H4 (cell line): ENCODE measurements around the gene F2. TPM values are rescaled to one million over a fixed set of nuclear protein-coding genes. Genes with fewer than 3 reads are reported as not detected.
"Not testable (repeated sequence)": the region's sequence is repeated elsewhere in the genome, so short reads cannot be mapped to it uniquely, and the experiment has no call there.

ENCODE experiments used
- DNase-seq: peaks from one replicate; pipeline ENCODE4 v3.0.0-alpha.2; 2015; ENCODE audit warnings: low spot score
- total RNA-seq: library from RNA; depleted of rRNA; stranded (reverse); fragments of >200 nt; shearing (Covaris generic); gene quantifications from 2 replicates; pipeline ENCODE4 v1.2.3, GENCODE V29; 2014; rRNA removed

The F2 gene
- total RNA-seq, result 0.23 TPM in 1 of 2 replicates, not detected in the other

DNA sequence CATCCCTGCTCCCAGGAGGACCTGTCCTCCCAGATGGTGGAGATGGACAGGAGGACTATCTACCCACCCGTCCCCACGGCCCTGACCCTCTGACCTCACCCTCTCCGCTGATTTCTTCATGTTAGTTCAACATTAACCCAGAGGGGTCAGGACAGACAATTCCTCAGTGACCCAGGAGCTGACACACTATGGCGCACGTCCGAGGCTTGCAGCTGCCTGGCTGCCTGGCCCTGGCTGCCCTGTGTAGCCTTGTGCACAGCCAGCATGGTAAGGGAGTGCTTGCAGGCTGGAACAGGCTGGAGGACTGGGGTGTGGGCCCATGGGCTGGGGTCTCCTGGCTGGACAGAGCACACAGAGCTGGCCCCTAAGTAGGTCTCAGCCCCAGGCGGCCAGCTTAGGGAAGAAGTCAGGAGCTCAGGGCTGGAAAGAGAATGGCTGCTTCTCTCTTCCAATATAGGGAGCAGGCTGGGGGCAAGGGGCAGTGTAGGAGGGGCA lies at the start of gene F2:
Gene F2, plus strand, starts transcription at position 166 of the 495 bp plus-strand sequence. Its CDS starts 23 bp downstream, at position 189.
- no peak for DNase-seq

DNA sequence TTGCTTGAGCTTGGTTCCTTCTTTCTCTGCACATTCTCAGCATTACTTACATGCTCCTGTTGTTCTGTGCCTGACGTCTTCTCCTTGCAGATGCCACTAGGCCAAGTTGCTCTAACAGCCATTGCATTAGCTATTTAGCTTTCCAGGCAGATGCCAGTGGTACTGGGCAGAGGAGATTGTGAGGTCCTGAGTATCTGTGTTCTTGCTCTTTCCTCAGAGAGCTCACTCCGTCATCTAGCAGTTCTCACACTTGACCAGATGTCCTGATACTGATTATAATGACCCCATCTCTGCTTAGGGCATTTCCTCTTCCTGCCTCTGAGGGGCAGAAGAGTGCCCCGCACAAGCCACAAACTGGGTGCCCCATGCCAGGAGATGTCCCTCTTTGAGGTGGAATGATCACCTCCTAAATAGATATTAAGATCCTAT lies 49.3 kb upstream of the F2 start:
- DNase-seq, result no peak

DNA sequence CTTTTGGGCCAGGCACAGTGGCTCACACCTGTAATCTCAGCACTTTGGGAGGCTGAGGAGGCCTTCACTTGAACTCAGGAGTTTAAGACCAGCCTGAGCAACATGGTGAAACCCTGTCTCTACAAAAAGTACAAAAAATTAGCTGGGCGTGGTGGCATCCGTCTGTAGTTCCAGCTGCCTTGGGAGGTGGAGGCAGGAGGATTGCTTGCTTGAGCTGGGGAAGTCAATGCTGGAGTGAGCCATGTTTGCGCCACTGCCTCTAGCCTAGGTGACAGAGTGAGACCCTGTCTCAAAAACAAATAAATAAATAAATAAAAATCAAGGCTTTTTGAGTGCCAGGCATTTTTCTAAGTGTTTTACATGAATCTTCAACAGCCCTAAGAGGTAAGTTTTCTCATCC lies 48.5 kb upstream of the F2 start:
- DNase-seq, result not testable (repeated sequence)

DNA sequence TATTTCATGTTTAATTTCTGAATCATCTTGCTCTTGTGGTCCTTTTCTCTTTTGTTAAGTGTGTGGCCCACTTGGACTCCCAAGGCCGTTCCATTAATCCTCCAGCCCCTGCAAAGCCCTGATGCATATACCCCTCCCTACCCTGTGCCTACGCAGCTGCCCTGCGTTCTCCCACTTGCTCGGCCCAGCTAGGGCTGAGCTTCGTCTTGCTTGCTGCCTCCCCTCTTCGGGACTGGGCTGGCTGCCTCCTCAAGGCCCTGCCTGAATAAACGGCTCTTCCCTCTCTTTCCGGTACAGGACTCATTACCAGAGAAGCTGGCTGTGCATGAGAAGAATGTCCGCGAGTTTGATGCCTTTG lies 47.1 kb upstream of the F2 start:
- no peak for DNase-seq

DNA sequence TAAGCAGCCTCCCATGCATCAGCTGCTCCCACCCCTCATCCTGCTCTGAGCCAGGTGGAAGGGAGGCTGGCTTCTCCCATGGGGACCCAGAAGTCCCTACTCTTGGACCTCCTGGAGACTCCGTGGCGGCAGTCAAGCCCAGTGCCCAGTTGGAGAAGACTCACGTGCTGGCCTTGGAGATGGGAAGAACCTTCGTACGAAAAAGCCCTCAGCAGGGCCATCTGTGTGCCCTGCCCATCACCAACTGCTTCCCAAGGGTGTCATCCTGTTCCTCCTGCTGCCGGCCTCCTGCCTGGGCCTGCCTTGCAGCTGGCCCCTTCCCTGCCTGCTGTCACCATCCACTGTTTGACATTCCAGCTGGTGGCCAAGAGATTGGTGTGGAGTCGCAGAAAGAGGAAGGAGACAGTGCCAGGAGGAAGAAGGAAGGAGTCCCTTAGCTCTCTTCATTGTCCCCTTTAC lies 46.6 kb upstream of the F2 start:
- DNase-seq, result no peak

DNA sequence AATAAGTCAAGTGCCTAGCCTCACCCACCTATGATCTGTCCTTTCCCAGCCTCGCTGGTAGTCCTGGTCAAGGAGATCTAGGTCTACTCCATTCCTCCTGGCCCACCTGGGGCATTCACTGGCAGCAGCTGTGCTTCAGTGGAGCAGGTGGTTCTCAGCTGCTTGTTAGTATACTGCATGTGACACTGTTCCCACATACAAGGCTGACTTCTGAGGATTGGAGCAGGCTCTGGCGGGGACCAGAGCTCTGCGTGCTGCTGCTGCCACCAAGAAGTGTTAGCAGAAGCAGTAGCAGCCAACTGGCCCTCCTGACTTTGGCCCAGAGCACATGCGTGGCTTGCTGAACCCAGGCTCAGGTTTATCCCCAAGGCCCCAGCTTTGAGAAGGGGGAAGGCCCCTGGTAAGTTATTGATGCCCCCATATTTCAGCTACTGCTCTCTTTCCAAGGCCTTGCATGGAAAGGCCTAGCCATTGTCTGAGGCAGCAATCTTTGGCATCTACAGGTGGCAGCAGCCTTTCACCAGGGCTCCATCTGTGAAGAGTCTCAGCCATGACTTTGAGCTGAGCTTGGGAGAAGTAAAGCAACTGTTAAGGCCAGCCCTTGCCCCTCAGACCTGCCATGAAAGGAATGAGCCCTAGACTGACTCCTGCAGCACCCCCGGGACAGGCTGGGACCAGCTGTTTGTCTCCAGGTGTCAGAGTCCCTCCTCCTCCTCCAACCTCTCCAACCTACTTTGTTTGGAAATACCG lies 45.1 kb upstream of the F2 start:
- no peak for DNase-seq

DNA sequence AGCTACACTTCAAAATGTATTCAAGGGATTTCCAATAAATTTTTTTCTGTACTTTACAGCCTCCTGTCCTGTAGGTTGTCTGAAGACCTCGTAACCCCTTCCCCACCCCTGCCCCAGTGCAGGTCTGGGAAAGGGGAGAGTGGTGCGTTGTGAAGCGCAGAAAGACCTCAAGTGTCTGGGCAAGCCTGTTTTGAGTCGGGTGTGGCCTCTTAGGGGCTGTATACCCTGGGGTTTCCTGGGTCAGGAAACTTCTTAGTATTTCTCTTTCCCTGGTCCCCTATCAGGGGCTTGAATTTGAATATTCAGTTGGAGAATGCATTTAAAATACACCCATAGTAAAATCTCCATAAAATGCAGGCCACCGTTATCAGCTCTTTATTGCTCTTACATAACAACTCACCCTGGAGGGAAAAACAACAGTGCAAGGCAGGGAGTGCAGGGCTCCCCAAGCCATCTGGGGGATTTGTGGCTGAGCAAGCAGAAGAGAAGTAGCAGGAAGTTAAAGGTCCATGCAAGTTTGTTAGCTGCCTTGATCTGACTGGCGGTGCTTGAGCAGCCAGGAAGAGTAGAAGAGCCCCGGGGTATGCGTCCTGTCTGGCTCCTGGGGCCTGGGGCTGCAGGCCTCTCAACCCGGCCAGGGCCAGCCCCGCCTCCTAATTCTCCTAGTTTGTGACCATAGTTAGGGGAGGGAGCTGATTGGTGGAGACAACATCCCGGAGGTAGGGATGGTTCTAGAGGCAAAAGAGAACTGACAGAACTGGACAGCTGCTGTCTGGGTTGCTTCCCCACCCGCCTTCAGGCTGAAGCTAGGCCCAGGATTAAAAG lies 44.3 kb upstream of the F2 start:
- DNase-seq, result no peak

DNA sequence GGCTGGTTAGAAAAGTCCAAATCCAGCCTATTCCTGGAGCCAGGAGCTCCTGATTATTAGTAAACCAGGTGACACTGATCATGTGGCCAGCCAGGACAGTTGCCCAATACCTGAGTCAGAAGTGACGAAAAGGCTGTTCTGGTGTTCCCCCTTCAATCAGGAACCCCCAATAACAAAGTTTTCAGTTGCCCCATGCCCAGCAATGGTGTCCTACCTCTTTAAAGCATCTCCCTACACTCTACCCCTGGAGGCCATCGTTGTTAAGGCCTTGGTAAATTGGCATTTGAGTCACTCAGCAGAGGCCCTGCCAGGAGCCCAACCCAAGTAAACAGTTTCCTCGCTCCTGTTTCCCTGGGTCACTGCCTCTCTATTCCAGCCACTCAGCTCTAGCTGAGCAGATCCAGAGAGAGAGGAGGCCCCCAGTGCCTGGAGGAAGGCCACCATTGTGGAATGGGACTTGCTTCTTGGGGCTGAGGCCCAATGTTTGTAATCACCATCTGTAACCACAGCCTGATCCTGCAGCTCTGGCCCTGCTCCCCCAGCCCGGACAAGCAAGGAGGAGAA lies 43.6 kb upstream of the F2 start:
- peak; percentile 62 for DNase-seq

DNA sequence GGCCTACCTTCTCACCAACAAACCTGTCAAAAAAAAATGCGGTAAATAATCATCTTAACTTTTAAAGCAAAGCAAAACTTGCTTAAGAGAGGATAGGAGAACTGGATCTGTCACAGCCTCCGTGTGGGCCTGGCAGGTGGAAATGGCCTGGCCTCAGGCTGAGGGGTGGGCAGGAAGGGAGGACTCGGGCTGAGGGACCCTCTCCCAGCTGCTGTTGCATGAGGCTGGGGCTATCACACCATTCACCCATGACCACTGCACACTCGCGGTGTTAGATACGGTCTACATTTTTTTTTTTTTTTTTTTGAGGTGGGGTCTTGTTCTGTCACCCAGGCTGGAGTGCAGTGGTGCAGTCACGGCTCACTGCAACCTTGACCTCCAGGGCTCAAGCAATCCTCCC lies 43.1 kb upstream of the F2 start:
- no peak for DNase-seq

DNA sequence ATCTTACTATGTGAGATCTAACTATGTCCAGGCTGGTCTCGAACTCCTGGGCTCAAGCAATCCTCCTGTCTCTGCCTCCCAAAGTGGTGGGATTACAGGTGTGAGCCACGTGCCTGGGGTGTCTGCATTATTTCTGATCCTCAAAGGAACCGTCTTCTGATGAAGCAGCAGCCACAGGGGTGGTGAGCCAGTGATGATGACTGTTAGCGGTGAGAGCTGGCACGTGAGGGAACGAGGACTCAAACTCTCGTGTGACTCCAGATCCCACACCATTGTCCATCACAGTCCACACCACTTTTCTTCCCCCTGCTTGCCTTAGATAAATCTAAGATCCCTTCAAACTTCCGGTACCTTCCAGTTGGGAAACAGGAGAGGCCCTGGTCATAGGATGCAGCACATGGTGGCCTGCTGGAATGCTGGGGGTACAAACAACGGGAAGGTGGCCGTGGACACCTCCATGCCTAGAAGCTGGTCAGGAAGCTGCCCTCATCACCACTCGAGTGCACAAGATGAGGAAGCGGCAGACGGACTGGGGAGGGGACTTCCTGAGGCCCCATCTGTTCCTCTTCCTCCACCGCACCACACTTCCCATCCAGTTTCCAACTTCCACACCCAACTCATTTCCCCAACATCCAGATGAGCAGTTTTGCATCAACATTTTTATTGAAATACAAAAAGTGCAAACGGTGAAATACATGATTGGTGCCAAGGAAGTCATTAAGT lies 42.4 kb upstream of the F2 start:
- DNase-seq, result no peak

DNA sequence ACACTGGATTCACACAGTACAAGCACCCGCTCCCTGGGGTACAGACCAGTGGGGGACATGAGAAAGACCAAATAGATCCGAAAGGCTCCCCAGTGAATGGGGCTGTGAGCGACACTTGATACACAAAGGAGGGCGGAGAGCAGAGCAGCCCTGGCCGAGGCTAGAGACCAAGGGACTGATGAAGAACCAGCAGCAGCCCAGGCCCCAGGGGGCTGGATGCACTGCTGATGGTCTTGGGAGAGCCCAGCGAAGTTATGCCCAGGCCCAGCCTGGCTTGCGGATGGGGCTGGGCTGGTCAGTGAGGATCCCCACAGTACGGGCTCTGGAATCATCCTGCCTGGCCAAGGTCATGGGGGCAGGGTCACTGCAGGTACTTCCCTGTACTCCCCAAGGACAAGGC lies 41.8 kb upstream of the F2 start:
- DNase-seq, result no peak

DNA sequence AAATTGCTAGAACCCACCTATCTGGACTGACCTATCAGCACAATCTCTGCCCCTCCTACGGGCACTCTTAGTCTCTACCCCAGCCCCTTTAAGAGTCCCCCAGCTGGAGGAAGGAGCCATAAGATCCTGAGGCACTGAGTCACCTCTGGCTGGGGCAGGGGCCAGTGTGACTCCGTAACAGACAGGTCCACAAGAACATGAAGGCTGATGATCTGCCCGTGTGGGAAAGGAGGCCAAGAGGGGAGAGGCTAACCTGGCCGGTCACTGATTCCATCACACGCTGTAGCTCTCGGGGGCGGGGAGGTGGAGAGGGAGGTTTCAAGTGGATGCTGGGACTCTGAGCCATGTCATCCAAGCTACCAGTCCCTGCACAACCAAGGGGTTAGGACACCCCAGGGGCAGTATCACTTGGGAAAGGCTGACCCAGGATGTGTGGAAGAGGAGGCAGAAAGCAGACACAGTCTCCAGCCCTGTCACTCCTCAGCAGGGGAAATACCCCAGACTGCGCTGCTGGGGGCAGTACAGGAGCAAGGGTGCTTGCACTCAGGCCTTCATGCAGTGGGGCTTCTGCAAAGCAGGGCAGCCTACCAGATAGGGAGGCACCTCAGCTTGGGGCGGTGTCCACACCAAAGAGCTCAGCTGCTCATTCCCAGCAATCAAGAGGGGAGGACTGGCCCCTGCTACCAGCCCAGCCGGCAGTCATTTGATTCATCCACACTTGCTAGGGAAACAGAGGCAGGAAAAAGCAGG lies 40.8 kb upstream of the F2 start:
- no peak for DNase-seq

DNA sequence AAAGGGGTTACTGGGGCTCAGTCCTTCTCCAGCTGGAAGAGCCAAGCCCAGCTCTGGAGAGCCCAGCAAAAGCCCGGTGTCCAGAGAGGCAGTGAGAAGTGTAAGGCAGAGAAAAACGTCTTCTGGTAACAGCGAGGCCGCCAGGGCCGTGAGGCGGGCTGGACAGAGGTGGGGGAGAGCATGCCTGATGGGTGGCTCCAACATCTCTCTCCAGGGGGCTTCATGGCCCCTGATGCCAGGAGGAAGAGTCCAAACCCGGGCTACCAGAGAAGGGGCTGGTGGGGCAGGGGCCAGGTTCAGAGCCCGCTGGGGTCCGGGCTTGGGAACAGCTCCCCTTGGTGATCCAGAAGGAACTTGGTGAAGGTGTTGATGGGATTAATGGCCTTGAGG lies 40.3 kb upstream of the F2 start:
- DNase-seq, result no peak

DNA sequence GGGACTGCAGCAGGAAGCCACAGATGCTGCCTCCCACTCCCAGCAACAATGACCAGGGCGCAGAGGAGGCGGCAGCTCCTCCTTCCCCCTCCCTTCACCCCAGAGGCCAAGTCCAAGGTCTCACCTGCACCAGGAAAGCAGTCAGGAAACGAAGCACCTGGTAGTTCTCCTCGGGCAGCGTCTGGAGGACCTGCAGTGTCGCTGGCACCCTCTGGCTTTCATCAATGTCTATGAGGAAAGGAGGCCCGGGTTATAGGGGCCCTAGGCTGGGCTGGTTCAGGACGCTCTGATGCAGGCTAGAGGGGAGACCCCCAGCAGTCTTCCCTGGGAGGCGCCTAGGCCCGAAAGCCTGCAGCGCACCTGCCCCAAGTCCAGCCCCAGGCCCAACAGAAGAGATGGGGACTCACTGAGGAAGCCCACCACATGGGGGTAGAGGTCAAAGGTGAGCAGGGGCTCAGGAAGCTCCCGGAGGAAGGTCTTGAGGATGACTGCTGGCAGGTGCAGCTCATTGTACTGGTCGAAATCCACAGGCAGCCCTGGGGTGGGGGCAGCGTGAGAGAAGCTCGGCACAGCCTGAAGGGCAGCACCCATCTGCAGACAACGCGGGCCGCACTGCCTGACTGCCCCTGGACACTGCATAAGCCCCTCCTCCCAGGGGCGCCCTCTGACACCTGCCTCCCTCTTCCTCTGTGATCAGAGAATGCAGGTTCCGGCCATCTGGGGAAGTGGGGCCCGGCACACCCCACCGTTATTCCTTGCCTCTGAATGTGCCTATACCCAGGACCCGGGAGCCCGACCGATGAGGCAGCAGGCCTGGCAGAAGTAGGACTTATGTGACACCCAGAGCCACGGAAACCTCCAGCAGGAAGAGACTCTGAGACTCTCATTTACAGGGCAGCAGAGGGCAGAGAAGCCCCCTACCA lies 39.5 kb upstream of the F2 start:
- no peak for DNase-seq

DNA sequence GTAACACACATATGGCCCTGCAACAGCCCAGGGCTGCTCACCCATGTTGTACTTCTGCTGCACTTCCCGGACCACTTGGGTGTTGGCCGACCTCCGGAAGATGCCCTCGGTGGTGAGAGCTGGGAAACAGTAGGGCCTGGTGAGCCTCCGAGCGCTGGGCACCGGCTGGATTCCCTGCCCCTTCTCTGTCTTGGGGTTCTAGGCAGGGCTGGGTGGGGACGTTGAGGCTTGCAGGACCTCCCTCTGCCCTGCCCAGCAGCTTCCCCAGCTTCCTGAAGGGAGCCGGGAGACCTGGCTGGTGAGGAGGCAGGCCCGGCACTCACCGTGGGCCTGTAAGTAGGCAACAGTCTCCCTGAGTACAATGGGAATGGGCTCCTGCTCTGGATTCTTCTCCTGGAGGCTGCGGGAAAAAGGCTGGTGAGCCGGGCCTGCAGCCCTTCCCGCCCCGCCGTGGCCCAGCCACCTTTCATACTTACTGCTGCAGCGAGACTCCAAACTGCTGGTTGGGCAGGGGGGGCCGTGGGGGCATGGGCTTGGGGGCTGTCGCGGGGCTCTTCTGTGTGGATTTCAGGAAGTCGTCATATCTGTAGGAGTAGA lies 38.8 kb upstream of the F2 start:
- no peak for DNase-seq

DNA sequence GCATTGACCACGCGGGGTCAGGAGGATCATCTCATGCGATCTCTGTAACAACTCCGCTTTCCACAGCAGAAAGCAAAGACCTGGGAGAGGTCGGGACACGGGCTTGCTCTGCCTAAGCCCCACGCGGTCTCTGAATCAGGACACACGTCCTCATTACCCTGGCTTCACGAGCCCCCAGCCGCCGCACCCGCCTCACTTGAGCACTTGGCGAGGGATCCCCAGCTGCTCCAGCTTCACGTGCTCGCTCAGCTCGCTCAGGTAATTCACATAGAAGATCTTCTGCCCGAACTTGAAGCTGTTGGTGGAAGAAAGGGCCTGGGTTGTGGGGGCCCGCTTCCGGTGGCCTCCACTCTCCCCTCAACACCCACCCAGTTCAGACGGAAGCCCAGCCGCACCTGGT lies 38.2 kb upstream of the F2 start:
- no peak for DNase-seq

DNA sequence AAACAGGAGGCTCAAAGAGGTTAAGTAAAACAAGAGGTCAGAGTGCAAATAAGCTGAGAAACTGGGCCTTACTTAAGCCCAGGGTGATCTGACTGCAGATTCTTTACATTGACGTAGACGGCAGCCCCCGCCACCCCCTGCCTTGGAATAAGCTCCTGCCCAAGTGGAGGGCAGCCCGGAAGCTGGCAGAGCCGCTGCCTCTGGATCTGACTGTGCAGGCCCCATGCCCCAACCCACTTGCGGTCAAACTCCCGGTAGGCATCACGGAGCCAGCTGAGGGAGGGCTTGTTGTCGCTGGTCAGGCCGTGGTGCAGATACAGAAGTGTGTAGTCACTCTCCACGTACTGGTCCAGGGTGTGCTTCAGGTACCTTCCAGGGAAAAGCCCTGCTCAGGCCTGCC lies 37.2 kb upstream of the F2 start:
- no peak for DNase-seq

DNA sequence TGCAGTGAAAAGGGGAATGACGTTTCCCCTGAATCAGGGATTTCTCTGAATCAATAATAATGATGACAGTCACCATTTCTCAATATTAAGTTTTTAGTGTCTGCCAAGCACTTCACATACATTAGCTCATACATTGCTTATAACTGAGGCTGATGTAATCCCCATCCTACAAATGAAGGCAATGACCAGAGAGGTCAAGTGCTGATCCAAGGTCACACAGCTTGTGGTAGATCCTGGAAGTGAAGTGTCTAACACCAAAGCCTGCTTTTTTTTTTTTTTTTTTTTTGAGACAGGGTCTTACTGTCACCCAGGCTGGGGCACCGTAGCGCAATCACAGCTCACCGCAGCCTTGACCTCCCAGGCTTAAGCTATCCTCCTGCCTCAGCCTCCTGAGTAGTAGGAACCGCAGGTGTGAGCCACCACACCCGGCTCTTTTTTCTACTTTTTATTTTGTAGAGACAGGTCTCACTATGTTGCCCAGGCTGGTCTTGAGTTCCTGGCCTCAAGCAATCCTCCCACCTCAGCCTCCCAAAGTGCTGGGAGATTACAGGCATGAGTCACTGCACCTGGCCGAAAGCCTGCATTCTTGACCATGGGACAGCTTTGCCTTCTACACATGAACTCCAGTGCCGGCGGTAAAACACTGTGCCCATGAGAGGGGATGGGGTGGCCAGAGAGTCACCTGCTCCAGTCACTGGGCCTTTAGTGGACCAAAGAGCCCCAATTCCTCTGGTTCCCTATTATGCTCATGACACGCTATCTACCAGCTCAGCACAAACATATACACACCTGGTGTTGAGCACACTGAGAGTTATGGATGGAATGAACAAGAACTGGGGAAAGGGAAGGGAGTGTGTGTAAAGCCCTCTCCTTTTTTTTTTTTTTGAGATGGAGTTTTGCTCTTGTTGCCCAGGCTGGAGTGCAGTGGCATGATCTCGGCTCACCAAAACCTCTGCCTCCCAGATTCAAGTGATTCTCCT lies 36.0 kb upstream of the F2 start:
- DNase-seq, result no peak

DNA sequence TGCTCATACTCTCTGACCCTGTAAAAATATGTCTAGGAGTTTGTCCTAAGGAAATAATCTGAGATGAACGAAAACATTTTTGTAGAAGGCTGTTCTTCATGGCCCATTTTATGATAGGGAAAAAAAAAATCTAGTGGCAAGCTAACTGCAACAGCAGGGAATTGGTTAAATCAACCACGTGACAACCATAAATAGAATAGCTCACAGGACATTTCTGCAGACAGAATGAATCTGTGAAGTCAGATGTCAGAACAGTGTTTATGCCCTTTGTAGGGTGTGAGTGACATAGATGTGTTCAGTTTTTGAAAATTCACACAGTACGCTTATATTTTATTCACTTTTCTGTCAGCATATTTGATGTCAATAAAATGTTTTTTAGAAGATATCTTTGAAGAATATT lies 34.6 kb upstream of the F2 start:
- no peak for DNase-seq
